Endothelial cell (in vitro differentiated cells): ENCODE results near the gene SLC22A1. TPM values are rescaled to one million over a fixed set of nuclear protein-coding genes. Genes with fewer than 3 reads are reported as not detected.

Source experiments
- DNase-seq: peaks from one replicate; pipeline ENCODE4 v3.0.0; 2021; ENCODE audit warnings: low spot score
- H3K27ac Mint-ChIP-seq: one replicate; pipeline ENCODE4 v1.8.0; 2021; ENCODE audit warnings: mixed read lengths, inconsistent platforms; ENCODE audit not compliant: unreplicated experiment
- H3K27me3 Mint-ChIP-seq: one replicate; pipeline ENCODE4 v1.8.0; 2021; ENCODE audit warnings: mild to moderate bottlenecking, moderate library complexity, mixed read lengths, inconsistent platforms; ENCODE audit not compliant: unreplicated experiment
- H3K36me3 Mint-ChIP-seq: one replicate; pipeline ENCODE4 v1.8.0; 2021; ENCODE audit warnings: mild to moderate bottlenecking, low read depth, mixed read lengths, inconsistent platforms; ENCODE audit not compliant: unreplicated experiment
- H3K4me1 Mint-ChIP-seq: one replicate; pipeline ENCODE4 v1.8.0; 2021; ENCODE audit warnings: mild to moderate bottlenecking, mixed read lengths, inconsistent platforms; ENCODE audit not compliant: unreplicated experiment
- H3K4me3 Mint-ChIP-seq: one replicate; pipeline ENCODE4 v1.8.0; 2021; ENCODE audit warnings: mild to moderate bottlenecking, mixed read lengths, inconsistent platforms; ENCODE audit not compliant: unreplicated experiment
- H3K9me3 Mint-ChIP-seq: one replicate; pipeline ENCODE4 v1.8.0; 2021; ENCODE audit warnings: mixed read lengths, inconsistent platforms; ENCODE audit not compliant: unreplicated experiment
- CTCF ChIP-seq: fragments of 200-600 bp; sonication (generic); IDR thresholded peaks from one replicate; pipeline ENCODE4 v1.5.0; 2021; ENCODE audit warnings: antibody characterized with exemption; ENCODE audit not compliant: unreplicated experiment
- total RNA-seq: library from RNA; stranded (reverse); fragmentation: NEBNext Ultra II Directional; extraction: Animal tissue kit (Norgen Biotek cat#: 25700); gene quantifications from one replicate; pipeline ENCODE4 v1.2.1, GENCODE V29; 2021; ENCODE audit not compliant: unreplicated experiment

SLC22A1 gene
- total RNA-seq, 1 donor from 2014 or later, result 2.7 TPM

GRCh38 chr6:160078883-160079685 lies 42.5 kb upstream of the SLC22A1 start:
- peaks cover 52% of the 10 kb centered on the region for H3K36me3 Mint-ChIP-seq
- TF ChIP-seq CTCF, result no peak
- peak overlapping the region; percentile 47 for H3K4me3 Mint-ChIP-seq
- no peaks in the 10 kb centered on the region for H3K9me3 Mint-ChIP-seq
- H3K4me1 Mint-ChIP-seq, result no peaks in the 10 kb centered on the region
- H3K27ac Mint-ChIP-seq, result no peak overlapping the region
- H3K27me3 Mint-ChIP-seq, result peaks cover 3% of the 10 kb centered on the region
- no peak for DNase-seq

GRCh38 chr6:160079686-160080043 lies 42.0 kb upstream of the SLC22A1 start:
- H3K27ac Mint-ChIP-seq, result no peak overlapping the region
- H3K9me3 Mint-ChIP-seq, result no peaks in the 10 kb centered on the region
- DNase-seq, result no peak
- H3K27me3 Mint-ChIP-seq, result peaks cover 3% of the 10 kb centered on the region
- no peaks in the 10 kb centered on the region for H3K4me1 Mint-ChIP-seq
- no peak for TF ChIP-seq CTCF
- peak overlapping the region; percentile 47 for H3K4me3 Mint-ChIP-seq
- peaks cover 52% of the 10 kb centered on the region for H3K36me3 Mint-ChIP-seq

- H3K36me3 Mint-ChIP-seq, result peaks cover 51% of the 10 kb centered on the region
- H3K4me1 Mint-ChIP-seq, result no peaks in the 10 kb centered on the region
- no peak overlapping the region for H3K27ac Mint-ChIP-seq
- H3K4me3 Mint-ChIP-seq, result peak overlapping the region; percentile 47
- no peak for DNase-seq
- peaks cover 3% of the 10 kb centered on the region for H3K27me3 Mint-ChIP-seq
- no peak for TF ChIP-seq CTCF
- H3K9me3 Mint-ChIP-seq, result no peaks in the 10 kb centered on the region
These were observed 41.5 kb upstream of the SLC22A1 start for GRCh38 chr6:160080097-160080496.

- DNase-seq, result no peak
- no peaks in the 10 kb centered on the region for H3K9me3 Mint-ChIP-seq
These were observed 40.2 kb upstream of the SLC22A1 start for GRCh38 chr6:160081398-160081797.

More at GRCh38 chr6:160081398-160081797, 40.2 kb upstream of the SLC22A1 start:
- TF ChIP-seq CTCF, result no peak
- no peaks in the 10 kb centered on the region for H3K4me1 Mint-ChIP-seq
- H3K27me3 Mint-ChIP-seq, result peaks cover 3% of the 10 kb centered on the region
- H3K36me3 Mint-ChIP-seq, result peaks cover 63% of the 10 kb centered on the region
- H3K4me3 Mint-ChIP-seq, result no peak overlapping the region
- H3K27ac Mint-ChIP-seq, result peak overlapping the region; percentile 57
